ENCODE results near the gene FAM131C. TPM values are rescaled to one million over a fixed set of nuclear protein-coding genes. Genes with fewer than 3 reads are reported as not detected.

FAM131C gene
- polyA plus RNA-seq, 1 donor (not counting 4 experiments of a cell fraction or from before 2014, with no cell fraction given): 0.31 TPM

DNA sequence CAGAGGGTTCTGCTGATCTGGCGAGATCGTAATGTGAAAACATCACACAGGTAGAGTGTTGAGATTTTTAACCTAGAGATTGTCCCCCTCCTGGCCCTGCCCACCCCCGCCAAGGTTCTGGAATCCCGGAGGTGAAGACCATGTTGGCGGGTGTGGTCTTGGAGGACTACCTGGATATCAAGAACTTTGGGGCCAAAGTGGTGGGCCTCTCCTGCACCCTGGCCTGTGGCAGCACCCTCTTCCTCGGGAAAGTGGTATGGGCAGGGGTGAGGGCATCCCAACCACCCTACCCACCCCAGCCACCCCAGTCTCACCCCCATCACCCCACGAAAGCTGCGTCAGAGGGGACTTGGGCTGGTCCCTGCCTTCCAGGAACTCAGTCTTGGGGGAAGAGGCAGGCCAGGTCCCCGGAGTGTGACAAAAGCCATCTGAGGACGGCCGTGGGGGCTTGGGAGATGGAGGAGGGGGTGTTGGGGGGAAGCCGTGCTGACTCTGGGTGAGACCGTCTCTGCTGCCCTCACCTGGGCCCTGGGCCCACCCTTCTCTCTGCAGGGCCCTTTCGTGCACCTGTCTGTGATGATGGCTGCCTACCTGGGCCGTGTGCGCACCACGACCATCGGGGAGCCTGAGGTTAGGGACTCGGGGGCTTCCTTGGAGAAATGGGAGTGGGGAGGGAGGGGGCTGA is 25.5 kb downstream of the FAM131C start:
- DNase-seq (ENCODE audit: low read depth, low spot score): no peak
- Histone ChIP-seq H3K27ac (ENCODE audit: control insufficient read depth, insufficient read depth, low read length) (no peak overlapping the region), H3K36me3 (ENCODE audit: control insufficient read depth in 2 of 2, extremely low read depth in 1 of 2, insufficient read depth in 2 of 2, low read length in 2 of 2) (no peaks in the 10 kb centered on the region), H3K9me1 (ENCODE audit: control insufficient read depth, extremely low read depth, insufficient read depth, low read length) (no peaks in the 10 kb centered on the region), H2AFZ (ENCODE audit: control insufficient read depth, low read length) (no peak overlapping the region), H3K9ac (ENCODE audit: control insufficient read depth, extremely low read depth, insufficient read depth, low read length) (no peak overlapping the region), H3K27me3 (ENCODE audit: control insufficient read depth, extremely low read depth, insufficient read depth, low read length) (no peaks in the 10 kb centered on the region), H3K4me3 (ENCODE audit: control insufficient read depth in 2 of 3, extremely low read depth in 1 of 3, insufficient read depth in 2 of 3, low read depth in 1 of 3, low read length in 3 of 3) (no peak overlapping the region), H3K4me2 (ENCODE audit: control insufficient read depth, extremely low read depth, insufficient read depth, low read depth, low read length) (no peak overlapping the region), H3K4me1 (ENCODE audit: control insufficient read depth, extremely low read depth, insufficient read depth, low read length) (peaks cover 2% of the 10 kb centered on the region), H3K79me2 (ENCODE audit: control insufficient read depth, insufficient read depth, low read length) (no peaks in the 10 kb centered on the region), H4K20me1 (ENCODE audit: control insufficient read depth, extremely low read depth, insufficient read depth, low read length) (no peaks in the 10 kb centered on the region), H3K9me3 (ENCODE audit: control insufficient read depth, low read depth, low read length) (no peaks in the 10 kb centered on the region)
- dilution Hi-C loops (cut with MboI; ENCODE audit: extremely low pct_ligation_motif_present, low sequenced_read_pairs): no loop called here
- no peak for FAIRE-seq
- no peak for TF ChIP-seq EZH2 (IDR thresholded peaks at IDR 0.05; ENCODE audit: low read length)
- TF ChIP-seq, protein P1, sequence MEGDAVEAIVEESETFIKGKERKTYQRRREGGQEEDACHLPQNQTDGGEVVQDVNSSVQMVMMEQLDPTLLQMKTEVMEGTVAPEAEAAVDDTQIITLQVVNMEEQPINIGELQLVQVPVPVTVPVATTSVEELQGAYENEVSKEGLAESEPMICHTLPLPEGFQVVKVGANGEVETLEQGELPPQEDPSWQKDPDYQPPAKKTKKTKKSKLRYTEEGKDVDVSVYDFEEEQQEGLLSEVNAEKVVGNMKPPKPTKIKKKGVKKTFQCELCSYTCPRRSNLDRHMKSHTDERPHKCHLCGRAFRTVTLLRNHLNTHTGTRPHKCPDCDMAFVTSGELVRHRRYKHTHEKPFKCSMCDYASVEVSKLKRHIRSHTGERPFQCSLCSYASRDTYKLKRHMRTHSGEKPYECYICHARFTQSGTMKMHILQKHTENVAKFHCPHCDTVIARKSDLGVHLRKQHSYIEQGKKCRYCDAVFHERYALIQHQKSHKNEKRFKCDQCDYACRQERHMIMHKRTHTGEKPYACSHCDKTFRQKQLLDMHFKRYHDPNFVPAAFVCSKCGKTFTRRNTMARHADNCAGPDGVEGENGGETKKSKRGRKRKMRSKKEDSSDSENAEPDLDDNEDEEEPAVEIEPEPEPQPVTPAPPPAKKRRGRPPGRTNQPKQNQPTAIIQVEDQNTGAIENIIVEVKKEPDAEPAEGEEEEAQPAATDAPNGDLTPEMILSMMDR (optimal IDR thresholded peaks at IDR 0.05 in 1 of 3, IDR thresholded peaks at IDR 0.05 in 1 of 3, conservative IDR thresholded peaks at IDR 0.05 in 1 of 3; ENCODE audit: extremely low read depth in 1 of 3, insufficient read depth in 2 of 3, low read length in 3 of 3): no peak

DNA sequence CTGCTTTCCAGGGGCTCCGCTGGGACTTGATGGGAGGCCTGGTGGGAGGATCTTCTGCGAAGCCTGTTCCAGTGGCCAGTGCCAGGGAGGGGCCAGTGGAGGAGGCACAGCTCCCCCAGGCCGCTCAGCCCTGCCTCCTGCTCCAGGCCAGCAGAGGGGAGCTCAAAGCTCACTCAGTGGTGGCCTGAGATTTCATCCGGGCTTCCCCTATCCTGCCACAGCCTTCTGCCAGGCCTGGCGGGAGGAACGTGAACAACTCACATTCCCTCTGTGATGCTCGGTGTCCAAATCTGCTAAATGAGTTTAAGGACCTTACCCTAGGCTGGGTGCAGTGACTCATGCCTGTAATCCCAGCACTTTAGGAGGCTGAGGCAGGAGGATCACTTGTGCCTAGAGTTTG is 26.6 kb downstream of the FAM131C start:
- dilution Hi-C loops (cut with MboI; ENCODE audit: extremely low pct_ligation_motif_present, low sequenced_read_pairs): no loop called here
- H3K4me2 ChIP-seq (ENCODE audit: control insufficient read depth, extremely low read depth, insufficient read depth, low read depth, low read length): no peak overlapping the region
- FAIRE-seq (no peak), DNase-seq (ENCODE audit: low read depth, low spot score) (no peak)
- H3K9me3 ChIP-seq (ENCODE audit: control insufficient read depth, low read depth, low read length): no peaks in the 10 kb centered on the region
- peaks cover 2% of the 10 kb centered on the region for H3K4me1 ChIP-seq (ENCODE audit: control insufficient read depth, extremely low read depth, insufficient read depth, low read length)
- no peaks in the 10 kb centered on the region for H3K9me1 ChIP-seq (ENCODE audit: control insufficient read depth, extremely low read depth, insufficient read depth, low read length)
- no peak overlapping the region for H3K27ac ChIP-seq (ENCODE audit: control insufficient read depth, insufficient read depth, low read length)
- H3K79me2 ChIP-seq (ENCODE audit: control insufficient read depth, insufficient read depth, low read length): no peaks in the 10 kb centered on the region
- H3K9ac ChIP-seq (ENCODE audit: control insufficient read depth, extremely low read depth, insufficient read depth, low read length): no peak overlapping the region
- no peak for TF ChIP-seq EZH2 (IDR thresholded peaks at IDR 0.05; ENCODE audit: low read length)
- TF ChIP-seq, protein P1 (optimal IDR thresholded peaks at IDR 0.05 in 1 of 3, IDR thresholded peaks at IDR 0.05 in 1 of 3, conservative IDR thresholded peaks at IDR 0.05 in 1 of 3; ENCODE audit: extremely low read depth in 1 of 3, insufficient read depth in 2 of 3, low read length in 3 of 3): no peak
- H4K20me1 ChIP-seq (ENCODE audit: control insufficient read depth, extremely low read depth, insufficient read depth, low read length): no peaks in the 10 kb centered on the region
- H3K27me3 ChIP-seq (ENCODE audit: control insufficient read depth, extremely low read depth, insufficient read depth, low read length): no peaks in the 10 kb centered on the region
- no peaks in the 10 kb centered on the region for H3K36me3 ChIP-seq (ENCODE audit: control insufficient read depth in 2 of 2, extremely low read depth in 1 of 2, insufficient read depth in 2 of 2, low read length in 2 of 2)
- no peak overlapping the region for H3K4me3 ChIP-seq (ENCODE audit: control insufficient read depth in 2 of 3, extremely low read depth in 1 of 3, insufficient read depth in 2 of 3, low read depth in 1 of 3, low read length in 3 of 3)
- H2AFZ ChIP-seq (ENCODE audit: control insufficient read depth, low read length): no peak overlapping the region
